GM19025 (cell line): Measurements from ENCODE around the gene MRPS18A.

Source experiments
- ATAC-seq: cut with Tn5 transposase; IDR thresholded peaks from one replicate; pipeline ENCODE4 v1.9.1; 2021; ENCODE audit warnings: mild to moderate bottlenecking, low read depth, moderate library complexity; ENCODE audit not compliant: unreplicated experiment

Gene MRPS18A

DNA sequence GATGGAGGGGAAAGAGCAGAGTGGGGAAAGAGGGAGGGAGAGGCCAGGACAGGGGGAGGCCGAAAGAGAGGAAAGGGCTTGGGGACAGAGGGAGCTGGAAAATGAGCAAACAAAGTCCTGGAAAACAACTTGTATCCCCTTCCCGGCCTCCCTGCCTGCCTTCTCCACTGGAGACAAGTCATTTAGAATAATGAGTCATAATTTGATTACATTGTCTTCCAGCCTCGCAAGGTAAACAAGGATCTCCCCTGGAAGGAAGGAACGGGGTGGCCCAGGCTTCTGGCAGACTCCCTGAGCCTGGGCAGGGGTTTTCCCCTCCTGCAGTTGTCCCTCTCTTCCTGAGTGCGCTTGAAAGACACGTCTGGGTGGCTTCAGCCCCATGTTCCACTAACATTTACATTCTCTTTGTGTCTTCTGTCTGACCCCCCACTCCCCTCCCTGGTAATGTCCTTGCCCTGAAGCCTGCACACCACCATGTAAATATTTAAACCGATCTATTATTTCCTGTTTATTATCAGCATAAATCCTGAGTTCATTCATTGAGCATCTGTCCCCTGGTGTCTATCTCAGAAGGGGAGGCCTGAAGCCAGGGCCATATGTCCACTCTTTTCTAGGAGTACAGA lies 12.1 kb upstream of the MRPS18A start:
- no peak for ATAC-seq

DNA sequence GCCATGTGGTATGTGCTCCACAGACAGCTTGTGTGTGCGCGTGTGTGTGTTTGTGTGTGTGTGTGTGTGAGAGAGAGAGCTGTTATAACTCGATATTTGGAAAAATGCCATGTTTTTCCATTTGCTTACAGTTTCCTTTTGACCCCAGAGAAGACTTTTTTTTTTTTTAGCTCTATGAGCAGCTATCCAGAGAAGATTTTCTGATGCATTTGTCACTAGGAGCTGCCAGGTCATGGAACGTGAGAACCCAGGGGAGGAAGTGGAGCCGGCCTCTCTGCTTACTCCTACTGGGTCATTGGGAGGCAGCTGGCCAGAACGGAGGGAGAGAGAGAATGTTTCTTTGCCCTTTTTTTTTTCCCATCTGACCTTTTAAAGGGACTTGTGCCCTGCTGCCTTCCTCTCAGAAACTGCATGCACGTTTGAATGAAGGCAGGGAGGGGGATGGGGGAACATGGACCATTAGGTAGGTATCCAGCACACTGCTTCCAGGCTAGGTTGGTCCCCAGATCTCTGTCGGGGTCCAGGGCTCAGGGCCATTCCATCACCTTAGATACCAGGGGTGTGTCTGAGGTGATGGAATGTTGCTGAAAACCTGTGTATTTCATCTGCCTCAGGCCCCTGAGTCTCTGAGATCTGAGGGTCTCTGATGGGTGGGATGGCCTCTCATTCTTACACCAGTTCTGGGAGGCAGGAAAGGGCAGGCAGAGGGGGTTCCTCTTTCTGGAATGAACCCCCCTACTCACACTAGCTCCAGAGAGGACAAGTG lies 11.2 kb upstream of the MRPS18A start:
- ATAC-seq = no peak

DNA sequence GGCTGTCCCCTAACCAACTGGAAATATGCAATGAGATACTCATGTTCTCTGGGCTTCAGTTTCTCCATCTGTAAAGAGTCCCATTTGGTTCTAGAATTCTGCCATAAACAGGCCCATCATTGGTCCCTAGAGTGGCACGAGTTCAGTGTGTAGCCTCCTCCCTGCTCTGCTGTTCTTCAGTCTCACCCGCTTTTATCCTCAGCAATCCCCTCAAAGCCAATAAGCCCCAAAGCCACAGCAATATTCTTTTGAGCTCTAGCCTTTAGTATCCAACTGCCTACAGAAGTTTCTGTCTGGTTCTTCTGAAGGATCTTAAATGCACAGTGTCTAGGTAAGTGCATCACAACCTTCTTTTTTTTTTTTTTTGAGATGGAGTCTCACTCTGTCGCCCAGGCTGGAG lies 9.8 kb upstream of the MRPS18A start:
- no peak for ATAC-seq

DNA sequence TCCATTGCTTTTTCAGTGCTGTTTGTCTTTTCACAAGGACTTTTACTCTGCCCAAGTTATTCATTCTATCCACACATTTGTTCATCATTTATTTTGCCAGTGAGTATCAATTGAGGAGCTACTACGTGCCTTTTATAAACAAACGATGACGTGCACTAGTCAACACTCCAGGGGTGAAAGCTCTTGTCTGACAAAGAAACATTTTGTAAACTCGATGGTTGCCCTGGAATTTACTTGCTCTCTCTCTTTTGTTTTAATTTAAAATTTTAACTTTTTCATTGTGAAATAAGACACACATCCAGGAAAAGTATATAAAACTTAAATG lies 8.3 kb upstream of the MRPS18A start:
- ATAC-seq = no peak

DNA sequence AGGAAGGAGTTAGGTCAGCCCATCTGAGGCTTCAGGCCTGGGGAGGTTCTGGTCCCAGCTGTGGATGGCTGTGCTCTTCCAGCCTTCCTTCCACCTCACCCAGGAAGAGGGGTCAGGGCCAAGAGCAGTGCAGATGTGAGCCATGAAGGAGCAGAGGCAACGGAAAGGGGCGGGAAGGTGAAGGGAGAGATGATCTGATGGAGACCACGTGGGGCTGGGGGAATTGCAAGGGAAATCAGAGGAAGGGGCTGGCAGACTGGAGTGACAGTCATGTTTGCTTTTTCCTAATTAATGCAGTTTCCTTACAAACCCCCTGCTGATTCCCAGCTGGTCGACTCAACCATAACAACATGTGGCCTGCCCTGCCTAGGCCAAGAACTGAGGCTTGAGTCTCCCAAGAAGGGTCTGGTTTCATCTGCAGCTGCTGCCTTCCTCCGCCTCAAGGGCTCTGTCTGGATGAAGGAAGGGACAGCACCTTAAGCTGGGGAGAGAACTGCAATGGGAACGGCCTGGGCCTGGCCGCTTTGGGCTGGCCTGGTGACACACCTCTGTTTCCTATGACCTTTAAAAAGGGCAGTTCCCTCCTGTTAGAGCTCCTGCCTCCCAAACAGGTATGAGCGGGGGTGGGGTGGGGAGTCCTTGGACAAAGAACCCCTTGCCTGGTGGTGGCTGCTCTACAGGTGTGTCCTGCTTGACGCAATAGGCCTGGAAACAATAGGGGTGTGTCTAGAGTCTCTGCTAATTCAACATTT lies 7.8 kb upstream of the MRPS18A start:
- no peak for ATAC-seq

DNA sequence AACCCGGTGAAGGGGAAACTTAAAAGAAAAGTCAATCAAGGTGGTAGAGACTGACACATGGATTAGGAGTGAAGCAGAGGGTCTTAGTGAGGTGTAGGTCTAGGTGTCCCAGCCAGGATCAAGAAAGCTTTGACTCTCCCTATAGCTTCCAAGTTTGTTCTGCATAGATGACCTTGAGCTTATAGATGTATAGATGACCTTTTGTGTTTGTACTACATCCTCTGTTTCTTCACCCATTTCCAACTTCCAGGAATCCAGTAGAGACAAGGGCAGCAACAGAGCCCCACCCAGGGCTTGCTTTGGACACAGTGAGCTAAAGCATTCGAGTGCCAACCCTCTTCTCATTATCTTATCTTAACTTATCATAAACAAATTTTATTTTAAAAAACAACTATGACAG lies 1.8 kb upstream of the MRPS18A start:
- no peak for ATAC-seq

DNA sequence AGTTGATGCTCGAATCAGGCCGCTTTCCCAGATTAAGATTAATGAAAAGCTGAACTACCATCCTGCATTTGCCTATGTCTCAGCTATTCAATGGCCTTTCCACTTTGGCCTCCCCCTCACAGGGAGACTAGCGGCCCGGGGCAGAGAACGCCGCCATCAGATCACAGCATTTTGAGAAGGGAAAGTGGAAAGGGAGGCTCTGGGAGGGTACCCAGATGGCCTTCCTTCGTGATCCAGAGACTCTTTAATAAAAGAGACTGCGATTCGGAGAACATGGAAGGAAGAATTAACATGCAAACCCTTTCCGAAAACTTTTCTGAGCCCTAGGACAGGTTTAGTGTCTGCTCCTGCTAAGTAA lies 533 bp downstream of the MRPS18A start:
- no peak for ATAC-seq

DNA sequence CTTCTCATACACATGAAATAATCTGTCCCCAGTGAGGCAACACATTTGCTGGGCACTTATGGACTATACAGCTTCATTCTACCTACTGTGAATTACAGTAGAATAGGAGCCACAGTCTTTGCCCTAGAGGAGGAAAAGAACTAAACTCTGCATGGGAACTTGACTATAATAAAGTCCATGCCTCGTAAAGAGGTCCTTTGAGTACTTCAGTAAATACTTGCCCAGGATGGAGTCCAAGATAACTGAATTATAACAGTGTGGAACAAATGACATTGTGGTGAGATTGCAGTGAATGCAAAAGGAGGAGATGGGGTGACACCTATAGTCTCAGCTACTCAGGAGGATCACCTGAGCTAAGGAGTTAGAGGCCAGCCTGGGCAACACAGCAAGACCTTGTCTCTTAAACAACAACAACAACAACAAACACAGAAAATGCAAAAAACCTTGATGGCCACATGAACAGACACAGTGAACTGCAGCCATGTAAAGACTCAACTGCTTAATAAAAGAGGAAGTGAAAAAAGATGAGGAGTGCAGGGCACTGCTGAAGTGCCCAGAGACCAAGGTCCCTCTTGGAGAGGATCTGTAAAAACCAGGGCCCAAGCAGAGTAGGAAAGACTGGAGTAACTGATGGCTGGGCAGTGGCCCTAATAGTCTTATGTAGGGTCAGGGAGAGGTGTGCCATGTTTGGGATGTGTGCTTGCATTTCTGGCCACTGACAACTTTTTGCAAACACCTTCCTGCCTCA lies 3.7 kb downstream of the MRPS18A start:
- no peak for ATAC-seq

DNA sequence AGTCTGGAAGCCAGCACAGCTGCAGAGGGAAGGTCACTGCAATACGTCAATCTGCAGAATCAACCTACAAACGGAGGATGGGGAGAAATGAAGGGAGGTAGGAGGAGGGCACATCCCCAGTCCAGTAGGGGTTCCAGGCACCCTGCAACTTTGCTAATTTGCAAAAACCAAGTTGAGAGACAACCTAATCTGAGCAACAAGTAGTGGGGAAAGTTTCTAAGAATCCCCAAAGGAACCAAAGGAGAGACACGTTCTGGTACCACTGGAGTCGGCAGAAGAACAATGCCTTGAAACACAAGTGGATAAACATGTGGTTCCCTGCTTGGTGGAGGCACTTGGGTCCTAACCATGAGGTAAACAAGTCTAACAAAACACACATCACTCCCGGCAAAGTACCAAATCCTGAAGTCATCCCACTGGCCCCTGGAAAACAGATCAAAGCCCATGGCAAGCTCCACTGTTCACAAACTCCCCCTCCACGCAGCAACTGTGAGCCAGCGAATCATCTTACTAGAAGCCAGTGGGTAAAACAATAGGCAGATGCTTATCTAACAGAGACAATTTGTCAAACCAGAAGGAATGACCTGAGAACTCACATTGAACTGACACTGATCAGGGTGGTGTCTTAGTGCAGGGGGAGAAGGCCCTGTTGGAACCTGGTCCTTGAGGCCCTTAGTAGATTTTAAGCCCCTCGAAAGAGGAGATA lies 4.7 kb downstream of the MRPS18A start:
- ATAC-seq = no peak

DNA sequence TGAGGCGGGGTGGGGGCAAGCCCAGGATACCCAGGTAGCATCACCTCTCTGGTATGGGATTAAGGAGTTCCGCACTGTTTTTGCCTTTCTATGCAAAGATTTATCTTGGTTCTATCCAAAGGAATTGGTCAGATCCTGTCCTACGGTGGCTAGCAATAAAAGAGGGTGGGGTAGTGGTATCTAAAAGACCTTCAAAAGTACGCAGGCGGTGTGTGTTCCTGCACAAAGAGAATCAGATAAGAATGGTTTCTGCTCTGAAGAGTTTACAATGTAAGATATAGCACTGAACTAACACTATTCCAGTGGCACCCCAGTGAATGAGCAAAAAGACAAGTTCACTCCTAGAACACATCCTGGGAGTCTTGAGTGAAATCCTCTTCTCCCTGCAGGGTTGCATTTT lies 6.3 kb downstream of the MRPS18A start:
- no peak for ATAC-seq

DNA sequence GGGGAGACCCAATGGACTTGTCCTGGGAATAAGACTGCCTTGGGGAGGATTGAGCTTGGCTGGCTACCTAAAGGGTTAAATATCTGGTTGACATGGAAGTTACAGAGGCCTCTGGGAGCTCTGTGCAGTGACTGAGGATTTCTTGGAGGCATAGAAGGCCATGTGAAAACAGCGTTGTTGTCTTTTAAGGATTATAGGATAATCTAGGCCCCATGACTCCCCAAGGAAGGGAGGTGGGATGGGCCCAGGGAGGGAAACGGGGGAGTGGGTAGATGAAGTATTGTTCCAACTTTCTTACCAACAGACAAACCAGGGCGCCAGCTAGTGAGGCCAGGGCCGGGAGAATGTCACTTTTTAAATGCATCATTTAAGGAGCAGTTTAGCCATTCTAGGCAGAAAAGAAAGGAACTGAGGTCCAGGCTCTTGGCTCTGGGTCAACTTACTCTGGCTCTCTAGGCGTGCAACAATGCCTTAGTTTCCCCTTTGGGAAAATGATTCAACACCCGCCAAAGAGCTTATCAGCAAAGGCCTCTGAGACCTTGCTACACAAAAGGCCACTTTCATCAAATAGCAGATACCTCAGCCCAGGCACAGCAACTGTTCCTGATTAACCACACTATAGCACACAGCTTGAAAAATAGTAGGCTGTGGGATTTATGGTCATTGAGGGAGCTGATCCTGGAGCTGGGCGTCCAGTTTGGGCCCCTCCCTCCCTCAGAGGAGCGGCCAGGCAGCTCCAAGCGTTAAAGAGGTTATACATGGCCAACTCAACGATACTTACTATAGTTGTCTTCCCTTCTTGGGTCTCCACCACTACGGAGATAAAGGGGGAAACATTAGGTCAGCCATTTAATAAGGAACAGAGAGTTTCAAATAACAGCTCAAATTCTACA lies 7.0 kb downstream of the MRPS18A start:
- ATAC-seq = no peak

DNA sequence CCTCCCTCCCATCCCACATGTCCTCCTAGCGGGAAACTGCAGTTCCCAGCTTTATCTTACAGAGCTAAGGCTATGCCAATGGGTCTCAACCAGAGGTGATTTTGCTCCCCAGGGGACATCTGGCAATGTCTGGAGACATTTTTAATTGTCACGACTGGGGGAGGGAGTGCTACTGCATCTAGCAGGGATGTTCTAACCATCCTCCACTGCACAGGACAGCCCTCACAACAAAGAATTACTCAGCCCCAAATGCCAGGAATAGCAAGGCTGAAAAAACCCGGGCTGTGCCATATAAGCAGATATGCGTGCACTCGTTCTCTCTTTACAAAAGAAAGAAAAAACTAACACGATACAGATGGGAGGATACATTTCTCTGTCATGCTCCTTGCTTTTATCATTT lies 8.5 kb downstream of the MRPS18A start:
- no peak for ATAC-seq

DNA sequence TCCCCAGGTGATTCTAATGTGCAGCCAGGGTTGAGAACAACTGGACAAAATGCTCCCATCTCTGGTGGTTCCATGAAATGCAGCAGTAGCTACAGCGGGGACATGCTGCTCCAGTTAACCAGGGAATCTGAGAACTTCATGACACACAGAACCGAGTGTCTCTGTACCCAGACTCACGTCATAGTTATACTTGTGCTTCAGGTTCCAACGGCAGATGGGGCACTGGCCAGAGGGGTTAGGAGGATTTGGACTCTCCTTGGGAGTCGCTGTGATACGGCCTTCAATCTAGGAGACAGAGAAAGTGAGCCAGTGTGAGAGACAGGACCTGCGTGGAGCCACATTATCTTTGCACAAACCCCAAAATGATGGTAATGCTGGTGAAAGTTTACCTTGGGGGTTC lies 9.2 kb downstream of the MRPS18A start:
- ATAC-seq = no peak

DNA sequence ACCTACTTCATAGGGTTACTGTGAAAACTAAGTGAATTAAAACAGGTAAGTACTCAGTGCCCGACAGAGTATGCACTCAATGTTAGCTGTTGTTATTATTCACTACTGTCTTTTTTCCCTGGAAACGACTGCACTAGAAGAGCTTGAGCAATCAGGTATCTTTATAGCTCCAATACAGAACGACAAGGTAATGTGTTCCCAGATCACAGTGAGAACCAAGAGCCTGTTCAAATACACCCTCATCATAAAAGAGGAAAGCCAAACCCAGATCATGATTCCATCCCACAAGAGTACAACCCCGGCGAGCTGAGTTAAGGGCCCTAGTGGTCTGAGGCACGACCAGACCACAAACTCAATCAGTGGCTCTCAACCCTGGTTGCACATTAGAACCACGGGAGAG lies 9.8 kb downstream of the MRPS18A start:
- ATAC-seq = no peak

DNA sequence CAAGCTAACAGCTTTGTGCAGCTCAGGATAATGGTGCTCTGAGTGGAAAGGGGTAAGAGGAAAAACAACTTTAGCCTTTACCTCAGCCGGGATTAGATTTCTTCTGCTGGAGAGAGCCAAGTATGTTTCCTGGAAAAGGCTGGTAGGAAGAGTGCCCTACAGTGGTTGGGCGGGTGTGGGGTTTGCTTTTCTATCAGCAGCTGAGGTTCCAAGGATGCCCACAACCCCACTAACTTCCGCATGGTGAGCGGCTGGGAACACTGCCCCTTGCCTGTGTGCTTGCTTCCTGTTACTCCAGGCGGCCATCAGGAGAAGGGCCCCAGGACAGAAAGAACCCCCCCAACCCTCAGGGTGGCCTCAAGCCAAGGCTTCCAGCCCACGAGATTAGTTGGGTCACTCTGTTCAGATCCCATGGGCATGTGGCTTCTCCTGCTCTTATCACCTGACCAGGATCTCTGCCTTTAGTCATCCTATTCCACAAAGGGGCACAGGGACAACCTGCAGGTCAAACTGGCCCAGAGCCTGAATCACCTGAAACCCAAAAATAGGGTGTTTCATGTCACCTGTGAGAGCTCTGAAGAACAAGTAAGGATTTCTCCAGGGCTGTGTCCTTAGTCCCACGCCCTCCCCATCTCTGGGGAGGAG lies 10.5 kb downstream of the MRPS18A start:
- no peak for ATAC-seq

DNA sequence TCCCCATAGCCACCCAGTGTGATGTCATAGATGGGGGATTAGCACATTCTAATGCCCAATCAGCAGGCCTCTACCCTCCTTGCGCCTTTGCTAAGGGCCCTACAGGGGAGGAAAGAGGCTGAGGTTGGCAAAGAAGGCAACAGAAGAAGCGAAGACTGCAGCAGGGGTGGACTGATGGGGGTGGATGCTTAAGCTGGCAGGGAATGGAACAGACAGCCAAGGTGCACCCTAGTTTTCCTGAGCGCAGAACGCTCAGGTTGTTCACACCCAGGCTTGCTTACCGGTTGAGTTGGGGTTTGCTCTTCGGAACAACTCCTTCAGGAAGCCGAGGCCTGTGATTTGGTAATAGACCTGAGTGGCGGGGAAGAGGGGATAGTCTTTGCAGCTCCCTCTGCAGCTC lies 12.7 kb downstream of the MRPS18A start:
- ATAC-seq = no peak

DNA sequence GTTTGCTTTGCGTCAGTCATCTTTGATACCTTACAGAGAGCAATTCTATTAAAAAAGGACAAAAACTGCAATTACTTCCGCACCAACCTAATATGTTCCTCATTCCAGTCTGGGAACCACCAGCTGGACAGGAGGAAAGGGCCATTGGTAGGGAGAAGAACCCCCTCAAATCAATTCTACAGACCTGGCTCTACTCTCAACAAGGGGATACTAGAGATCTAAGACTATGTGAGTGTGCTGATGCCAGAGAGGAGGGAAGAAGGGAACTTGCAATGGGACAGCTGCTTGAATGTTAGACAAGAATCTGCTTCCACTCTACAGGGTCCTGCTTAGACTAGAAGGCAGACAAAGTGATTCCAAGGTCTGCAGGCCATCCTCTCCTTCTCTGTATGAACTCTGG lies 13.3 kb downstream of the MRPS18A start:
- ATAC-seq = no peak

DNA sequence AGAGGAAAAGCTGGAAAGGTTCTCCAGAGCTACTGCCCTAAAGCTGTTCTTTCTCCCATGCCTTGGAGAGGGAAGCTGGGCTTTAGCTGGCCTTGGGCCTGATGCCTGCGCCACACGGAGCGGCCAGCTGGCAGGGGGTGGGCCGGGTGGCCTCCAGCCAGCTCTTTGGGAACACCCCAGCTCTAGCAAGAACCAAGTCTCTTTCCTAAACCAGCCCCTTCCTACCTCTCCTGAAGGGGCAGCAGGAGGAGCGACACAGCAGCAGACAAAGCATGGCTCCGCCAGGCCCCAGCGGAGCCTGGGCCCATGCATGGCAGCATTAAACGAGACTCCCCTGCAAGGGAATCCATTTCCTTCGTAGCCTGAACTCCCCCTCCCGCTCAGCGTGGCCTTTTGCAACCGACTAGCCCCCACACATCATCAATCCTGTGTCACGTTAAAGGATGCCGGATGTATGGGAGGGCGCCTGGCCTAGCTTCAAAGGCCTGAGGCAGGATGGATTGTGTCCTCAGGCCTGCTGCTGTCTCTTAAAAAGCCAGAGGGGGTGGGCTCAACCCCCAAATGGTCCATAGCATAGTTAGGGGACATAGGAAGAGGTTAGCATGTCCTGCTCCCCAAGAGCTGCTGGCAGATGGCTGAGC lies 14.0 kb downstream of the MRPS18A start:
- no peak for ATAC-seq
